ENCODE data around the gene OR8I2.
"Not testable (repeated sequence)": the region's sequence is repeated elsewhere in the genome, so short reads cannot be mapped to it uniquely, and the experiment has no call there.

DNA sequence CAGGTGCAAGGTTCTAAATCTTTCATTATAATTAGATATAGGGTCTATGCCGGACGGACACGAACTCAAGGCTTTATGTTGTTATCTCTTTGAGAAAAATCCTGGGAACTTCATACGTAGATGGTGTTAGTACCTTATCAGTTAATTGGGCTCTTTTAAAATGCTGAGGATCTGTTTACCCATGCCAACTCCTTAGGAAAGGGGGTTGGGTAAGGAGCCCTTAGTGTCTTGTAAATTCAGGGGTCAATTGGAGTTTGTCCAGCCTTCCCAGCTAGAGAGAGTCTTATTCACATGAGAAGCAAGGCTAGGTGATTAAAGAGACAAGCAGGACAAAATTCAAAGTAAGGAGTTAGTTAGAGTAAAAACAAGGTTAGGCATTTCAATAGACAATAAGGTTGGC, 36.7 kb upstream of the OR8I2 start:
- TF ChIP-seq TGIF2 (CRISPR knock-in tag; IDR thresholded peaks at IDR 0.05); ZNF274 (CRISPR knock-in tag; IDR thresholded peaks at IDR 0.05); ATF1 (CRISPR knock-in tag; IDR thresholded peaks at IDR 0.05); ZNF563 (CRISPR knock-in tag; IDR thresholded peaks at IDR 0.05); HNF4A (CRISPR knock-in tag; IDR thresholded peaks at IDR 0.05); CEBPB (IDR thresholded peaks at IDR 0.05; ENCODE audit: borderline replicate concordance, low read depth, low read length); ZNF672 (CRISPR knock-in tag; IDR thresholded peaks at IDR 0.05); EHMT2 (IDR thresholded peaks at IDR 0.05; ENCODE audit: borderline replicate concordance, low read depth, low read length); JUN (CRISPR knock-in tag; IDR thresholded peaks at IDR 0.05); KAT7 (CRISPR knock-in tag; IDR thresholded peaks at IDR 0.05; ENCODE audit: borderline replicate concordance): not testable (repeated sequence)
- TF ChIP-seq, protein P1, sequence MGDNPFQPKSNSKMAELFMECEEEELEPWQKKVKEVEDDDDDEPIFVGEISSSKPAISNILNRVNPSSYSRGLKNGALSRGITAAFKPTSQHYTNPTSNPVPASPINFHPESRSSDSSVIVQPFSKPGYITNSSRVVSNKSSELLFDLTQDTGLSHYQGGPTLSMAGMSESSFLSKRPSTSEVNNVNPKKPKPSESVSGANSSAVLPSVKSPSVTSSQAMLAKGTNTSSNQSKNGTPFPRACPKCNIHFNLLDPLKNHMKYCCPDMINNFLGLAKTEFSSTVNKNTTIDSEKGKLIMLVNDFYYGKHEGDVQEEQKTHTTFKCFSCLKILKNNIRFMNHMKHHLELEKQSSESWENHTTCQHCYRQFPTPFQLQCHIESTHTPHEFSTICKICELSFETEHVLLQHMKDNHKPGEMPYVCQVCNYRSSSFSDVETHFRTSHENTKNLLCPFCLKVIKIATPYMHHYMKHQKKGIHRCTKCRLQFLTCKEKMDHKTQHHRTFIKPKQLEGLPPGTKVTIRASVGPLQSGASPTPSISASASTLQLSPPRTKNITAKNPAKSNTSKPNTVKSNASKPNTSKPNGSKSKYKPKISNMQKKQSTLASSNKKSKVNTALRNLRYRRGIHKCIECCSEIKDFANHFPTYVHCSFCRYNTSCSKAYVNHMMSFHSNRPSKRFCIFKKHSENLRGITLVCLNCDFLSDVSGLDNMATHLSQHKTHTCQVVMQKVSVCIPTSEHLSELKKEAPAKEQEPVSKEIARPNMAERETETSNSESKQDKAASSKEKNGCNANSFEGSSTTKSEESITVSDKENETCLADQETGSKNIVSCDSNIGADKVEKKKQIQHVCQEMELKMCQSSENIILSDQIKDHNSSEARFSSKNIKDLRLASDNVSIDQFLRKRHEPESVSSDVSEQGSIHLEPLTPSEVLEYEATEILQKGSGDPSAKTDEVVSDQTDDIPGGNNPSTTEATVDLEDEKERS (CRISPR knock-in tag; IDR thresholded peaks at IDR 0.05) = not testable (repeated sequence)
- TF ChIP-seq, protein P2, sequence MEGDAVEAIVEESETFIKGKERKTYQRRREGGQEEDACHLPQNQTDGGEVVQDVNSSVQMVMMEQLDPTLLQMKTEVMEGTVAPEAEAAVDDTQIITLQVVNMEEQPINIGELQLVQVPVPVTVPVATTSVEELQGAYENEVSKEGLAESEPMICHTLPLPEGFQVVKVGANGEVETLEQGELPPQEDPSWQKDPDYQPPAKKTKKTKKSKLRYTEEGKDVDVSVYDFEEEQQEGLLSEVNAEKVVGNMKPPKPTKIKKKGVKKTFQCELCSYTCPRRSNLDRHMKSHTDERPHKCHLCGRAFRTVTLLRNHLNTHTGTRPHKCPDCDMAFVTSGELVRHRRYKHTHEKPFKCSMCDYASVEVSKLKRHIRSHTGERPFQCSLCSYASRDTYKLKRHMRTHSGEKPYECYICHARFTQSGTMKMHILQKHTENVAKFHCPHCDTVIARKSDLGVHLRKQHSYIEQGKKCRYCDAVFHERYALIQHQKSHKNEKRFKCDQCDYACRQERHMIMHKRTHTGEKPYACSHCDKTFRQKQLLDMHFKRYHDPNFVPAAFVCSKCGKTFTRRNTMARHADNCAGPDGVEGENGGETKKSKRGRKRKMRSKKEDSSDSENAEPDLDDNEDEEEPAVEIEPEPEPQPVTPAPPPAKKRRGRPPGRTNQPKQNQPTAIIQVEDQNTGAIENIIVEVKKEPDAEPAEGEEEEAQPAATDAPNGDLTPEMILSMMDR (CRISPR knock-in tag; IDR thresholded peaks at IDR 0.05) = not testable (repeated sequence)
- TF ChIP-seq, protein P3, sequence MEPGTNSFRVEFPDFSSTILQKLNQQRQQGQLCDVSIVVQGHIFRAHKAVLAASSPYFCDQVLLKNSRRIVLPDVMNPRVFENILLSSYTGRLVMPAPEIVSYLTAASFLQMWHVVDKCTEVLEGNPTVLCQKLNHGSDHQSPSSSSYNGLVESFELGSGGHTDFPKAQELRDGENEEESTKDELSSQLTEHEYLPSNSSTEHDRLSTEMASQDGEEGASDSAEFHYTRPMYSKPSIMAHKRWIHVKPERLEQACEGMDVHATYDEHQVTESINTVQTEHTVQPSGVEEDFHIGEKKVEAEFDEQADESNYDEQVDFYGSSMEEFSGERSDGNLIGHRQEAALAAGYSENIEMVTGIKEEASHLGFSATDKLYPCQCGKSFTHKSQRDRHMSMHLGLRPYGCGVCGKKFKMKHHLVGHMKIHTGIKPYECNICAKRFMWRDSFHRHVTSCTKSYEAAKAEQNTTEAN (CRISPR knock-in tag; conservative IDR thresholded peaks at IDR 0.05) = not testable (repeated sequence)
